Measurements from ENCODE around the gene TMC8. TPM values are rescaled to one million over a fixed set of nuclear protein-coding genes. Genes with fewer than 3 reads are reported as not detected.

The TMC8 gene
- total and polyA plus RNA-seq, 2 of the 8 experiments (the other 6 are each of a cell fraction or from before 2014, with no cell fraction given) = 1.00 to 2.8 TPM

DNA sequence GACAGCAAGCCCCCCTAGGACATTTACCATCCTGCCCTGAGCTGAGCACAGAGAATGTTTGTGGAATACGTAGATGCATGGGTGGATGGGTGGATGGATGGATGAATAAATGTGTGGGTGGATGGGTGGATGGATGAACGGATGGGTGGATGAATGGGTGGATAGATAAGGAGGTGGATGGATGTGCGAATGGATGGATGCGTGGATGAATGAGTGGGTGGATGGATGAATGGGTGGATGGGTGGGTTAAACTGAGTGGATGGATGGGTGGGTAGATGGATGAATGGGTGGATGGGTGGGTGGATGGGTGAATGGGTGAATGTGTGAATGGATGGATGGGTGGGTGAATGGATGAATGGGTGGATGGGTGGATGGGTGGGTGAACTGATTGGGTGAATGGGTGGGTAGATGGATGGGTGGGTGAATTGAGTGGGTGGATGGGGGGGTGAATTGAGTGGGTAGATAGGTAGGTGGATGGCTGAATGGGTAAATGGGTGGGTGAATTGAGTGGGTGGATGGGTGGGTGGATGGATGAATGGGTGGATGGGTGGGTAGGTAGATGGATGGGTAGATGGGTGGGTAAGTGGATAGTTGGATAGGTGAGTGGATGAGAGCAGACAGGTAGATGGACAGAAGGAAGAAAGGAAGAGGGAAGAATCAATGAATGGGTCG is 7.2 kb upstream of the TMC8 start:
- Histone ChIP-seq H3K9ac (replicated peaks in 1 of 4; ENCODE audit: extremely low read depth in 1 of 4, low read depth in 3 of 4, low read length in 3 of 4) (no peak overlapping the region), H3K27me3 (replicated peaks in 1 of 4; ENCODE audit: control insufficient read depth in 3 of 4, extremely low read depth in 1 of 4, insufficient read depth in 3 of 4, low read length in 3 of 4) (no peaks in the 10 kb centered on the region), H3K9me3 (ENCODE audit: insufficient read depth in 2 of 2, low read depth in 1 of 2, low read length in 1 of 2) (no peaks in the 10 kb centered on the region), H3K4me3 (ENCODE audit: extremely low read depth in 1 of 4, insufficient read depth in 2 of 4, low read depth in 3 of 4, low read length in 4 of 4) (no peak overlapping the region), H2AK5ac (ENCODE audit: low read depth, low read length) (no peak overlapping the region), H3K14ac (ENCODE audit: insufficient read length) (no peak overlapping the region), H3K79me1 (ENCODE audit: low read depth, low read length) (peaks cover 3% of the 10 kb centered on the region), H2BK12ac (ENCODE audit: low read depth, low read length) (no peak overlapping the region), H2BK15ac (ENCODE audit: low read length) (no peak overlapping the region), H4K91ac (replicated peaks; ENCODE audit: insufficient read length, low read length) (no peak overlapping the region), H3K27ac (ENCODE audit: low read depth, low read length) (no peak overlapping the region), H4K8ac (ENCODE audit: extremely low read depth, insufficient read depth, low read length) (no peak overlapping the region), H3K18ac (ENCODE audit: extremely low read depth, low read length) (no peak overlapping the region), H2BK120ac (replicated peaks; ENCODE audit: low read depth, low read length) (no peak overlapping the region), H3K36me3 (ENCODE audit: control insufficient read depth in 2 of 4, insufficient read depth in 4 of 4, low read length in 3 of 4) (peaks cover 2 to 32% (median 13%) of the 10 kb centered on the region in 4 experiments; a peak in 5 of 8 replicates), H3K4ac (replicated peaks; ENCODE audit: insufficient read length, low read depth, low read length) (no peak overlapping the region), H3K23me2 (ENCODE audit: low read depth, low read length) (peaks cover 14% of the 10 kb centered on the region), H2AFZ (ENCODE audit: low read length) (no peak overlapping the region), H4K5ac (ENCODE audit: insufficient read length, low read depth, low read length) (no peak overlapping the region), H3K23ac (ENCODE audit: insufficient read length) (no peak overlapping the region), H3K4me2 (ENCODE audit: insufficient read depth in 1 of 2, low read depth in 2 of 2, low read length in 2 of 2) (no peak overlapping the region), H3K4me1 (replicated peaks in 1 of 4; ENCODE audit: control insufficient read depth in 3 of 4, insufficient read depth in 4 of 4, low read length in 3 of 4) (peaks cover 0 to 14% (median 8%) of the 10 kb centered on the region in 4 experiments; a peak in 6 of 7 replicates), H3K56ac (replicated peaks; ENCODE audit: insufficient read length, low read depth, low read length) (peak overlapping the region; percentile 59), H3K79me2 (ENCODE audit: control insufficient read depth in 1 of 2, insufficient read depth in 2 of 2, low read length in 2 of 2) (no peaks in the 10 kb centered on the region), H2BK20ac (ENCODE audit: low read length) (no peak overlapping the region), H4K20me1 (replicated peaks in 1 of 2; ENCODE audit: control insufficient read depth in 1 of 2, insufficient read depth in 2 of 2, low read length in 2 of 2) (peaks cover 4 to 19% of the 10 kb centered on the region in 2 experiments), H2BK5ac (ENCODE audit: low read depth, low read length) (0 out of 2 replicates have a peak overlapping the region, but pooled peaks have one; percentile 35)
- ChIA-PET CTCF (ENCODE audit: partially characterized antibody) (interaction anchor here (1.4 to 11.4 kb wide), 3 partner anchors 10 to 54 kb away, joined by 3 to 122 read pairs (median 13); no protein-coding TSS in a partner anchor), POLR2A (ENCODE audit: partially characterized antibody) (interaction anchor here (0.8 to 2.5 kb wide), 3 partner anchors 9 to 16 kb away, joined by 3 to 6 read pairs (median 4); no protein-coding TSS in a partner anchor)
- no peak for FAIRE-seq
- DNase-seq (ENCODE audit: low read depth in 1 of 2, low spot score in 2 of 2) = no peak
- WGBS, 2 experiments (ENCODE audit: extremely low coverage in 1 of 2, insufficient coverage in 1 of 2, insufficient read length in 1 of 2, insufficient replicate concordance in 2 of 2, low coverage in 1 of 2, low lambda C conversion rate in 2 of 2, missing lambda C conversion rate in 1 of 2) = 92 to 100% methylated on average over 3 to 5 of the region's 5 CpGs
- TF ChIP-seq, protein P1, sequence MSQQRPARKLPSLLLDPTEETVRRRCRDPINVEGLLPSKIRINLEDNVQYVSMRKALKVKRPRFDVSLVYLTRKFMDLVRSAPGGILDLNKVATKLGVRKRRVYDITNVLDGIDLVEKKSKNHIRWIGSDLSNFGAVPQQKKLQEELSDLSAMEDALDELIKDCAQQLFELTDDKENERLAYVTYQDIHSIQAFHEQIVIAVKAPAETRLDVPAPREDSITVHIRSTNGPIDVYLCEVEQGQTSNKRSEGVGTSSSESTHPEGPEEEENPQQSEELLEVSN (IDR thresholded peaks at IDR 0.05) = no peak
- TF ChIP-seq KDM5A (IDR thresholded peaks at IDR 0.05; ENCODE audit: low read length) (no peak), TCF12 (IDR thresholded peaks at IDR 0.05; ENCODE audit: low read depth, low read length) (no peak)

Measured in H1 (cell line).